Measurements from ENCODE around the gene ITGA2B.
A peak's percentile ranks its signal among the peaks of the same experiment; 100 is the strongest.
"Not testable (repeated sequence)": the region's sequence is repeated elsewhere in the genome, so short reads cannot be mapped to it uniquely, and the experiment has no call there.

ITGA2B gene

DNA sequence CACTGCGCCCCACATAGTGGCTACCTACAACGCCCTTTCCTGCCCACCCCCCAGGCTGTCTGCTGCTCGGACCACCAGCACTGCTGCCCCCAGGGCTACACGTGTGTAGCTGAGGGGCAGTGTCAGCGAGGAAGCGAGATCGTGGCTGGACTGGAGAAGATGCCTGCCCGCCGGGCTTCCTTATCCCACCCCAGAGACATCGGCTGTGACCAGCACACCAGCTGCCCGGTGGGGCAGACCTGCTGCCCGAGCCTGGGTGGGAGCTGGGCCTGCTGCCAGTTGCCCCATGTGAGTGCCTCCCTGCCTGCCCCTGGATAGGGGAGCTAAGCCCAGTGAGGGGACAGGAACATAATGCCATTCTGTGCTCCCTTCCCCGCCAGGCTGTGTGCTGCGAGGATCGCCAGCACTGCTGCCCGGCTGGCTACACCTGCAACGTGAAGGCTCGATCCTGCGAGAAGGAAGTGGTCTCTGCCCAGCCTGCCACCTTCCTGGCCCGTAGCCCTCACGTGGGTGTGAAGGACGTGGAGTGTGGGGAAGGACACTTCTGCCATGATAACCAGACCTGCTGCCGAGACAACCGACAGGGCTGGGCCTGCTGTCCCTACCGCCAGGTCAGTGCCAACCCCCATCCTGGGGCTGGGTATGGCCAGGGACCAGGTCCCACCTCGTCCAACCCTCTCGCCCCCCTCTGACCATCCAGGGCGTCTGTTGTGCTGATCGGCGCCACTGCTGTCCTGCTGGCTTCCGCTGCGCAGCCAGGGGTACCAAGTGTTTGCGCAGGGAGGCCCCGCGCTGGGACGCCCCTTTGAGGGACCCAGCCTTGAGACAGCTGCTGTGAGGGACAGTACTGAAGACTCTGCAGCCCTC lies 37.3 kb downstream of the ITGA2B start:
- DNase-seq (ENCODE audit: low read depth) = no peak

DNA sequence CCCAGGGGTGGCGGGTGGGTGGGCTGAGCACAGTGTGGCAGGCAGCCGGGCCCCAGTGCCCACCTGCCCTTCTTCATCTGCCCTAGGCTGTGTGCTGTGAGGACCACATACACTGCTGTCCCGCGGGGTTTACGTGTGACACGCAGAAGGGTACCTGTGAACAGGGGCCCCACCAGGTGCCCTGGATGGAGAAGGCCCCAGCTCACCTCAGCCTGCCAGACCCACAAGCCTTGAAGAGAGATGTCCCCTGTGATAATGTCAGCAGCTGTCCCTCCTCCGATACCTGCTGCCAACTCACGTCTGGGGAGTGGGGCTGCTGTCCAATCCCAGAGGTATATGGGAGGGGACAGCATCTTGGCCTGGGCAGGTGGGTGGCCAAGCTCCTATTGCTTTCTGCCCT lies 38.0 kb downstream of the ITGA2B start:
- no peak for DNase-seq (ENCODE audit: low read depth)

DNA sequence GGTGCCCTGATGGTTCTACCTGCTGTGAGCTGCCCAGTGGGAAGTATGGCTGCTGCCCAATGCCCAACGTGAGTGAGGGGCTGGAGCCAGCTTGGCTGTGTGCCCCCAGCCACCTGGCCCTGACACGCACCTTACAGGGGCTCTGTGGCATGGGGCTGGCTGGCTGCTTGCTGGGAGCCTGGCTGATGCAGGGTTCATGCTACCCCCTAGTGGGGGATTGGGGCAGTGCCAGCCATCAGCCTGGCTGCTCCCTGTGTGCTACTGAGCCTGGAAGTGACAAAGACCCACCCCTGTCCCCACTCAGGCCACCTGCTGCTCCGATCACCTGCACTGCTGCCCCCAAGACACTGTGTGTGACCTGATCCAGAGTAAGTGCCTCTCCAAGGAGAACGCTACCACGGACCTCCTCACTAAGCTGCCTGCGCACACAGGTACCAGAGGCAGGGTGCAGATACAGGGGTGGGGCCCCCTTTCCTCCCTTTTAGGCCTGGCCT lies 38.7 kb downstream of the ITGA2B start:
- peak; percentile 49 for DNase-seq (ENCODE audit: low read depth)

DNA sequence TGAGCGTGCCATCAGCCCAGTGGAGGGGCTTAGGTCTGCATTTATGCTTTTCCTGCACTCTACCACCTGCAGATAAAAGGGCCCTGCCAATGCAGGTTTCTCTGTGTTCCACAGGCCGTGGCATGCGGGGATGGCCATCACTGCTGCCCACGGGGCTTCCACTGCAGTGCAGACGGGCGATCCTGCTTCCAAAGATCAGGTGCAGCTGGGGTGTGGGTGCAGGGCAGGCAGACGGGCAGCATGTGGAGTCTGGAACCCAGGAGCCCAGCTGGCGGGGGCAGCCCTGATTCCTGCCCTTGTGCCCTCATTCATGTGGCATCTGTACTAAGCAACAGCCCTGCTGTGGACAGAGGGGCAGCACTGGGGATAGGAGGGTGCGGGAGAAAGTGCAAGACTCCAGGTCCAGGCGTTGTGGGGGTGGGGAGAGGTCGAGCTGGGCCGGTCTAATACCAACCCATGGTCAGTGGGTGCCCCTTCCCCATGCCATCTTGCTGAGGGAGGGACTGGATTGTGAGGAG lies 39.8 kb downstream of the ITGA2B start:
- no peak for DNase-seq (ENCODE audit: low read depth)

DNA sequence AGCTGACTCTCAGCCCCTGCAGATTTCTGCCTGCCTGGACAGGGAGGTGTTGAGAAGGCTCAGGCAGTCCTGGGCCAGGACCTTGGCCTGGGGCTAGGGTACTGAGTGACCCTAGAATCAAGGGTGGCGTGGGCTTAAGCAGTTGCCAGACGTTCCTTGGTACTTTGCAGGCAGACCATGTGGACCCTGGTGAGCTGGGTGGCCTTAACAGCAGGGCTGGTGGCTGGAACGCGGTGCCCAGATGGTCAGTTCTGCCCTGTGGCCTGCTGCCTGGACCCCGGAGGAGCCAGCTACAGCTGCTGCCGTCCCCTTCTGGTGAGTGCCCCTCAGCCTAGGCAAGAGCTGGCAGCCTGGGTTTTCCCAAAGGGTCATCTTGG lies 40.5 kb downstream of the ITGA2B start:
- no peak for DNase-seq (ENCODE audit: low read depth)

DNA sequence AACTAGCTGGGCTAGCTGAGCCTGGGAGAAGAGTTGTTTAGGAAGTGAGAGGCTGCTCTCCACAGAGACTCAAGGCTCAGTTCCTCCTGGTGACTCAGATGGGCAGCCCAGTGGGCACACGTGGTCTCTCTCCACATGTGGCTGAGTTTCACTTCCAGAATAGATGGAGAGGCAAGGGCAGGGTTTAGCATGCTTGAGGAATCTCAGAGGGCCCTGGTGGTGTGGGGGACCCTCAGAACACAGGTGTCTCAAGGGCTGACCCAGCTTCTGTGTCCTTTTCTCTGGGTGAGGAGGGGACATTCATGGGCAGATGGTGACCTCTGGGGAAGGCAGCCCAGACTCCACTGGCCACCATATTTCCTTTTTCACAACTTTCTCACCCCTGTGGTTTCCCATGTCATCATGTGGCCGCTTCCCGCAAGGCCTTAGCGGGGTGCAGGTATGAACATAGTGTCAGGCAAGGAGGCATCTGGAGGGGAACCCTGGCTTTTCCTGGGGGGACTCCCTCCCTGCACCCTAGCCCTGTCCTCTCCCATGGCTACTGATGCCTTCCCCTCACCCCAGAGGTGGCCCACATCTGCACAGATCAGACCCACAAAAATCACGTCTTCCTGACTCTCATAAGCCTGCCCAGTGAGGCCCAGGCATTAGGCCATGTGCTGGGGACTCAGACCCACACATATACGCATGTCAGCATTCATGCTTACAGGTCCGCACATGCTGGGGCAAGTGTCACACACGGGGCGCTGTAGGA lies 41.0 kb downstream of the ITGA2B start:
- DNase-seq (ENCODE audit: low read depth) = no peak

DNA sequence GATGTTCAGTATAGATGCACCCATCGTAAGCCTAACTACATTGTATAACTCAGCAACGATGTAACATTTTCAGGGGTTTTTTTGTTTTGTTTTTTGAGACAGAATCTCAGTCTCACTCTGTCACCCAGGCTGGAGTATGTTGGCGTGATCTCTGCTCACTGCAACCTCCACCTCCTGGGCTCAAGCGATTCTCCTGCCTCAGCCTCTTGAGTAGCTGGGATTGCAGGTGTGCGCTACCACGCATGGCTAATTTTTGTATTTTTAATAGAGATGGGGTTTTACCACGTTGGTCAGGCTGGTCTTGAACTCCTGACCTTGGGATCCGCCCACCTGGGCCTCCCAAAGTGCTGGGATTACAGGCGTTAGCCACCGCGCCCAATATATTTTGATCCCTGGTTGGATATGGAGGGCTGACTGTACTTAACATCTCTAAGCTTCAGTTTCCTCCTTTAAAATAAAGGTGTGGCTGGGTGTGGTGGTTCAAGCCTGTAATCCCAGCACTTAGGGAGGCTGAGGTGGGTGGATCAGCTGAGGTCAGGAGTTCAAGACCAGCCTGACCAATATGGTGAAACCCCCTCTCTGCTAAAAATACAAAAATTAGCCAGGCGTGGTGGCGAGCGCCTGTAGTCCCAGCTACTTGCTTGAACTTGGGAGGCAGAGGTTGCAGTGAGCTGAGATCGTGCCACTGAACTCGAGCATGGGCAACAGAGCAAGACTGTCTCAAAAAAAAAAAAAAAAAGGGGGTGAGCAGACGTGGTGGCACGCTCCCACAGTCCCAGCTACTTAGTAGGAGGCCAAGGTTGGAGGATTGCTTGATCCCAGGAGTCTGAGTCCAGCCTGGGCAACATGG lies 42.0 kb downstream of the ITGA2B start:
- not testable (repeated sequence) for DNase-seq (ENCODE audit: low read depth)

DNA sequence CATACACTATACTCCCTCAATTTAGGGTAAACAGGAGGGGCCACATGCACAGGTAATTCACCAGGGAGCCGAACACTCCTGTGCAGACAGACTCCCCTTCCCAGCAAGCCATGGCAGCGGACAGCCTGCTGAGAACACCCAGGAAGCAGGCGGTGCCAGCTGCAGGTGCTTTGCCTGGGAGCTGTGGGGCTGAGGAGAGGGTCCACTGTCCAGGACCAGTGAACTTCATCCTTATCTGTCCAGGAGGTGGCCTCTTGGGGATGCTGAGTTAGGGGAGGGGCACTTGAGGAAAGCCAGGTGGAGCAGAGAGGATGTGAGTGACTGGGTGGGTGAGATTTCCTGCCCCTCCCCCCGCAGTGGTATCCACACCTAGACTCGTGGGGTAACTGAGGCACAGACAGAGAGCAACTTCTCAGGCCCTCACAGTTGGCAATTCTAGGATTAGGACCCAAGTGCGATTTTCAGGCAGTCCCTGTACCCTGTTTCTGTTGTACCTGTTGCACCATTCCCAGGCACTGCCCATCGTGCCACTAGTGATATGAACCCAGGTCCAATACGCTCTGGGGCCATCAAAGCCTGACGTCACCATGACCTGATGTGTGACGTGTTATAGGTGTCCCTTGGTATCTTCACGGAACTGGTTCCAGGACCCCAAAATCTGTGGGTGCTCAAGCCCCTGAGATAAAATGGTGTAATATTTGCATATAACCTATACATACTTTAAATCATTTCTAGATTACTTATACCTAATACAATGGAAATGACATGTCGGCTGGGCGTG lies 43.2 kb downstream of the ITGA2B start:
- DNase-seq (ENCODE audit: low read depth) = no peak

DNA sequence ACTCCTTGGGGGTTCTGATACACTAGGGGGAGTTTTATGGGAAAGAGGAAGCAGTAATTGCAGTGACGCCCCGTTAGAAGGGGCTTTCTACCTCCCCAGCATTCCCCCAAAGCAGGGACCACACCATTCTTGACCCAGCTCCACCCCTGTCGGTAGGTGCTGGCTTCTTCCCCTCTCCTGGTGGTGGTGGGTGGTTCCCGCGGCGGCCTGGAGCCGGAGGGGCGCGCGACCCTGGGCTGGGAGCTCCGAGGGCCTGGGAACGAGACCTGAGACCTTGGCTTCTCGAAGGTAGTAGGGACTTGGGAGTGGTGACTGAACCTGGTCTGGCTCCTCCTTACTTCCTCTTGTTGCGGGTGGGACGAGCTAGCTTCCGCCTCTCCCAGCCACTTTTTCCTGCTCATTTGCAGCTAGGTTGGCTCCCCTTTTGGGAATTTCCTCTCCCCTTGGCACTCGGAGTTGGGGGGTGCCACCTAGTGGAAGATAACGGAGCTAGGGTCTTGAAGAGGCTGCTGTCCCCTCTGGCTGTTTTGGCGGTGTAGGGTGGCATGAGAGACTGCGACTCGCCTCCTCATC lies 43.9 kb downstream of the ITGA2B start:
- no peak for DNase-seq (ENCODE audit: low read depth)

DNA sequence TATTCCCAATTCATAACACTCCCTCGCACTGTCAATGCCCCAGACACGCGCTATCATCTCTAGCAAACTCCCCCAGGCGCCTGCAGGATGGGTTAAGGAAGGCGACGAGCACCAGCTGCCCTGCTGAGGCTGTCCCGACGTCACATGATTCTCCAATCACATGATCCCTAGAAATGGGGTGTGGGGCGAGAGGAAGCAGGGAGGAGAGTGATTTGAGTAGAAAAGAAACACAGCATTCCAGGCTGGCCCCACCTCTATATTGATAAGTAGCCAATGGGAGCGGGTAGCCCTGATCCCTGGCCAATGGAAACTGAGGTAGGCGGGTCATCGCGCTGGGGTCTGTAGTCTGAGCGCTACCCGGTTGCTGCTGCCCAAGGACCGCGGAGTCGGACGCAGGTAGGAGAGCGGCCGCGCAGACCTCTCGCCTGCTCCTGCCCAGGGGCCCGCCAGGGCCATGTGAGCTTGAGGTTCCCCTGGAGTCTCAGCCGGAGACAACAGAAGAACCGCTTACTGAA lies 44.5 kb downstream of the ITGA2B start, which contains the start of gene GRN:
GRN (plus strand) TSS at position 364 of the 515 bp plus-strand sequence. CDS start 3,863 bp downstream, outside the sequence.
- DNase-seq (ENCODE audit: low read depth) = peak; percentile 74

DNA sequence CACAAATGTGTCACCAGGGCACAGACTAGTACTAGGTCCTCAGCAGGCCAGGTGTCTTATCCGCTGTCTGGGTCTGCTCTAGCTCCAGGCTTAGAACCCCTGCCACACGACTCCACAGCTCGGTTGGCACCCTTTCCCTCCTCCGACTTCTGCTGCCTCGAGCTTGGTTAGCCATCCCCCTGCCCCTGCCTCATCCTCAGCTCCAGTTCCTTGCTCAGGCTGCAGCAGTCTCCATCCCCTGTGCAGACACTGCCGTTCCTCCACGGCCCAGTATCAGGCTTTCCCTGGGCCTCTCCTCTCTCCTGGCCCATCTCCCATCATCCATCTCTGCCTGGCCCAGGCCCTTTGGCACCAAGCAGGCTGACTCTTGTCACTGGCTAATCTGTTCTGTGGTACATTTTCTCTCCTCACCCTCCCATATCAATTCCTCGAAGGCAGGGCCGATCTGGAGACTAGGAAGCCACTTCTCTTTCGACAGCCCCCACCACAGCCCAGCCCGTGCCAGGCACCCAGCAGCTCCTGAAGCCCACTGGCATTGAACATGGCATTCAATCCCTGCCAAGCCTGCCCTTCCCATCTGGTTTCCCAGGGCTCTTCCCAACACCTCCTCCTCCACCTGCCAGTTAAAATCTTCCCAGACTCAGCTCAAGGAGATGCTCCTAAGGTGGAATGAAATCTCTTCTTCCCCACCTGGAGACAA lies 45.8 kb downstream of the ITGA2B start:
- no peak for DNase-seq (ENCODE audit: low read depth)

DNA sequence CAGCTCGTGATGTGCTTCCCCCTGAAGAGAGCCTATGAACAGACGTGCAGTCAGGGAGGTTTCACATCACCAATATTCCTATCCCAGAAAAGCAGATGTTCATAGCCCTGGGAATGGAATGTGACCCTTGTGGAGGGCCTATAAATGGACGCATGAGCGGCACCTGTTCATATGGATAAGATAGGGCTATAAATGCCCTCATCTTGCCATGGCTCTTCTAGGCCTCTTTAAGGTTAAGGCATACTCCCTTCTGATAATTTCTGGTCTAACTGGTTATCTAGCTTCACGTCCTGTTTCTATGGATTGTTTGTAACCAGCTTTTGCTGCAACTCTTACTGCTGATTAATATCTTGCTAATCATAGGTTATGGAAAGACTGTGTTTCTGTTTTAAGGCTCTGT lies 48.9 kb downstream of the ITGA2B start:
- not testable (repeated sequence) for DNase-seq (ENCODE audit: low read depth)

DNA sequence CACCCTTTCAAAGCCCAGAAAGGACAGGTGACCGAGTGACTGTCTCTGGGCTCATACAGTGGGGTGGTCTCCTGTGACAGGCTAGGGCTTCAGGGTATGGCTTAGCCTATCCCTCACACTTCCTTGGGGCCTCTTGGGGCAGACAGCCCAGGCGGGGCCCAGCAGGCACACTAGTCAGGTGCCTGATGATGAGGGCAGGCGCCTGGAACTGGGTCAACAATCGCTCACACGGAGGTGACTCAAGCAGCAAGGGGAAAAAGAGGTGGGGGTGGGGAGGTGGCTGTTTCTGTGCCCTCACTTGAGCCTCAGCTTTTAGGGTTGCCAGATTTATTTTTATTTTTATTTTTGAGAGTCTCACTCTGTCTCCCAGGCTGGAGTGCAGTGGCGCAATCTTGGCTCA lies 50.7 kb downstream of the ITGA2B start:
- DNase-seq (ENCODE audit: low read depth) = no peak

DNA sequence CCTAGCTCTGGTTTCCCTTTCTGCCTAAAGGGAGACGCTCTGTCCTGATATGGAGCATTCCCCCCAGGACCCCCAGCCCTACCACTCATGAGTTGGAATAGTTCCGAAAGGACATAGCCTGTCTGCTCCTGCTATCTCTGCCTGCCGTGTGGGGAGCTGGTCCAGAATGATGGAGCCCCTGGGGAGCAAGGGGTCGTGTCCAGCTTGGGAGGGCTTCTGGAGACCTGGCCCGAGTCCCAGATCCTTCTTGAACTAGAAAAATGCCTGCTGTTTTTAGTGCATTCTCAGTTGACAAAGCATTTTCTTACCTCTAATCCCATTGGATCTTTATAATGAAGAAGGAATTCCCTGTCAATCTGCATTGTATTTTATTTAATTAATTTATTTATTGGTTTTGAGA lies 53.5 kb downstream of the ITGA2B start:
- no peak for DNase-seq (ENCODE audit: low read depth)

DNA sequence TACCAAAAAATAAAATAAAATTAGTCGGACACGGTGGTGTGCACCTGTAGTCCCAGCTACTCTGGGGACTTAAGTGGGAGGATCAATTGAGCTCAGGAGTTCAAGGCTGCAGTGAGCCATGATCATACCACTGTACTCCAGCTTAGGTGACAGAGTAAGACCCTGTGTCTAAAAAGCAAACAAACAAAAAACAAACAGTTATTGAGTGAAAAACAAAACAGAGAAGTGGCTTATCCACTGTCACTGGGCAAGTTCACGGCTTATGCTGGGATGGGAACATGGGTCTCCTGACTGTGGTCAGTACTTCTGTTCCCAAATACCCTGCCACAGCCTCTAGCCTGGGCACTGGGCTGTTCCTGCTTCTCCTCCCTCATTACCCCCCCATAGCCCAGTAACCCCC lies 53.9 kb downstream of the ITGA2B start:
- no peak for DNase-seq (ENCODE audit: low read depth)

DNA sequence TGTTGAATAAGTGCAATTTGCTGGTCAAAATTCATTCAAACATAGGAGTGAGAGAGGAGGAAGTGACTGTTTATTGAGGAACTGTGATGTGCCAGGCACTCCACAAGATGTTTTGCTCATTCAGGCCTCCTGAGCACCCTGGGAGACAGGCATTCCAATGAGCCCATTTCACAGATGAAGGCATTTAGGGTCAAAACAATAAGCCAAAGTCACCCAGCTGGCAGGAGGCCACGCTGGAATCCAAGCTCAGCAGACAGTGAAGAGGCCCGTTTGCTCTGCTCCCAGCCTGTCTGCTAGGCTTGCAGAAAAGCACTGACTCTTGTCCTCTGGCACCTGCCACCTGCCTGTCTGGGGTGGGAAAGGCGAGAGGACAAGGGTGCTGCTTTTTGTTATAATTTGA lies 54.7 kb downstream of the ITGA2B start:
- no peak for DNase-seq (ENCODE audit: low read depth)

DNA sequence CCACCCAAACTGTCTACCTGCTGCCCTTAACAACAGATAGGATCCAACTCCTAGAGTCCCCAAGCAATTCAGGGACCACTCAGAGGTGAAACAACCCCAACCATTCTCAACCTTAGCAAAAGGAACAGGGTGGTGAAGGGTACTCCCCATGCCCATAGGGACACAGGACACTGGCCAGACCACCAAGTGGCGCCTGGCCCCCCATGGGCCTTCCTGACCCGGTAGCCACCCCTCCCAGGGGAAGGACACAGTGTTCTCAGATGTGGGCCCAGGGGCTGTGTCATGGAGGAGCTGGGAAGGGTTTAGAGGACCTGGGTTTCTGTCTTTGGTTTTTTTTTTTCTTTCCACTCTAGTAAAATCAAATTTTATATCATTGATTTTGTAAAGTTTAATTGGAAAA lies 55.1 kb downstream of the ITGA2B start:
- no peak for DNase-seq (ENCODE audit: low read depth)

DNA sequence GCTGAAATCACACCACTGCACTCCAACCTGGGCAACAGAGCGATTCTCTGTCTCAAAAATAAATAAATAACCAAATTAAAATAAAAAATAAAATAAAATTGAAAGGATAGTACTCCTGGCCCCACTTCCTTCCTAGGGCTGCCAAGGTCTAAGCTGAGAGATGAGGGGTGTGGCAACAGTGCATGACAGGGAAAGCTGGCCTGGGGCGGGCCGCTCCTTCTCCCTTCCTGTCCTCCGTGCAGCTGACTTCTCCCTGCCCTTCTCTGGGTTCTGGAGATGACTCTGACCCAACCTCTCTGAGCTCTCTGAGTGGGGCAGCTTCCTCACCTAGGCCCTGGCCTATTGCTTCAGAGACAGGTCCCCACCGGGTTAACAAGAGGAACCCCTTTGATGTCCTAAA lies 56.1 kb downstream of the ITGA2B start:
- no peak for DNase-seq (ENCODE audit: low read depth)

DNA sequence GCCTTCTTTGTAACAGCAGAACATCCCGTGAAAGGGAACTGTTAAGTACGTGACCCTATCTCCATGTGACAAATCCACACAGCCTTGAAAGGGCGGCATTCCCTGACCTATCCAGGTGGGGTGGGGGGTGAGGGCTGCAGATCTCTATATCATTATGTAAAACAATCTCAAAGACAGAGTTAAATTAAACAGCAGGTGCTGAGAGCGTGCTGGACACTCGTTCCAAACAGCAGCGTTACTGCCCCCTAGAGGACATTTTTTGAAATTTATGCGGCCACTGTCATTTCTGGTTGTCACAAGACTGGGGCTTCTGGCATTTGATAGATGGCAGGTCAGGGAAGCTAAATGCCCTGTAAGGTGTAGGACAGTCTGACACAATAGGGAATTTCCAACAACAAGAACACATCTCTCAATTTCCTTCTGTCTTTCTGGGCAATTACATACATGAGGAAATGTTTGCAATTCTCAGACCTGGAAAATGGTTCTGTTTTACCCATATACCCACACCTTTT lies 58.1 kb downstream of the ITGA2B start:
- DNase-seq (ENCODE audit: low read depth) = peak; percentile 62

DNA sequence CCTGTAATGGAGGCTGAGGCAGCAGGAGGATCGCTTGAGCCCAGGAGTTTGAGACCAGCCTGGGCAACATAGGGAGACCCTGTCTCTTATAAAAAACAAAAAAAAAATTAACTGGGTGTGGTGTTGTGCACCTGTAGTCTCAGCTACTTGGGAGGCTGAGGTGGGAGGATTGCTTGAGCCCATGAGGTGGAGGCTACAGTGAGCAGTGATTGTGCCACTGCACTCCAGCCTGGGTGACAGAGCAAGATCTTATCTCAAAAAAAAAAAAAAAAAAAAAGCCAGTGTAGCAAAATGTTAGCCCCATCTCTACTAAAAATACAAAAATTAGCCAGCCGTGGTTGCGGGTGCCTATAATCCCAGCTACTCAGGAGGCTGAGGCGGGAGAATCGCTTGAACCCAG lies 59.2 kb downstream of the ITGA2B start:
- DNase-seq (ENCODE audit: low read depth) = not testable (repeated sequence)

All from T follicular helper cell (primary cell).